ENCODE data around the gene DNAJB7. TPM values are rescaled to one million over a fixed set of nuclear protein-coding genes. Genes with fewer than 3 reads are reported as not detected.

Gene DNAJB7
- not detected in 2 replicates for total RNA-seq

DNA sequence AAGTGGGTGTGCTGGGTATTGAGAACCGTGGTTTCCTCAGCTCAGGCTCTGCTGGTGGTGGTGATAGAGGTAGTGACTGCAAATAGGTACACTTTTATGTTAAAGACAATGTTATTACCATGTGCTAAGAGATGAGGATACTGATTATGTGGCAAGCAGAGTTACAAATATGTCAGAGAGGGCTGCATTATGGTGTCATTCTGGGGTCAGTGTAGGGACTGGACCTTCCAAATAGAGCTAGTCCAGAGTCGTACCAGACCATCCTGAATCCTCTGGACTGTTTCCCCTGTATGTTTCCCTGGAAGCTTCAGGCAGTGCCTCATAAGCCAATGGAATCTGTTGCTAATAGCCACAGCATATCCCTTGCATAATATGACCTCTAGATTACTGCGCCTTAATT is at the start of gene DNAJB7:
TSS of gene DNAJB7 (minus strand) at position 101 of the 400 bp plus-strand sequence. CDS start 119 bp downstream, outside the sequence.

DNA sequence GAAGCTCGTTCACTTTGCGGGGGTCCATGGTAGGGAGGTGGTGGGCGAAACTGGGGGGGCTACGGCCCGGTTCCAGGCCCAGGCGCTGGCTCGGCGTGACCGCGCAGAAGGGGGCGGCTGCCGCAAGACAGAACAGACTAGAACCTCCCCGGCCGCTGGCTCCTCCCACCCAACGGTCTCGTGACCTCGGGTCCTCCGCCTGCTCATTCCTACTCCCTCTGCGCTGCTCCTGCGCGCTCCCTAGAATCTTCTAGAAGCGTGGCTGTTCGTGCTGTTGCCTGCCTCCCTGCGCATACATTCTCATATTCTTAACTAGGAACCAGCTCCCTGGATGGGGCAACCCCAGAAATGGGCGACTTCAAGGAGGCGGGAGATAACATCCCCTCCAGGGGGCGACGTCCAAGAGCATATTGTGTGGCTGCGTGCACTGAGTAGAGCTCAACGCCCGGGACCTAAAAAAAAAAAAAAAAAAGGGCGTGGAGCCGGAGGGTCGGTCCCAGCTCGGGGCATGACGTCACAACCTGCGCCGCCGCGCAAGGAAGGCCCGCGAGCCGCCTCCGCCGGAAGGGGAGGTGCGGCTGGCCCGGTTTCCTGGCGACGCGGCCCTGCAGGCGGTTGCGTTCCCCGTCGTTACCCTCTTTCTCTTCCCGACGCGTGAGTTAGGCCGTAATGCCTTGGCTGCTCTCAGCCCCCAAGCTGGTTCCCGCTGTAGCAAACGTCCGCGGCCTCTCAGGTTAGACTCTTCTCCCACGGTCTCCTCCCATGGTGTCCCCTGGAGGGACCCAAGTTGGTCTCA is 5.2 kb downstream of the DNAJB7 start, which contains the start of the genes ST13 and XPNPEP3:
TSS of gene ST13 (minus strand) at position 127 of the 796 bp plus-strand sequence. CDS start at position 28, 99 bp downstream.
TSS of gene XPNPEP3 (plus strand) at position 636 of the 796 bp plus-strand sequence. CDS start at position 670, 34 bp downstream.

DNA sequence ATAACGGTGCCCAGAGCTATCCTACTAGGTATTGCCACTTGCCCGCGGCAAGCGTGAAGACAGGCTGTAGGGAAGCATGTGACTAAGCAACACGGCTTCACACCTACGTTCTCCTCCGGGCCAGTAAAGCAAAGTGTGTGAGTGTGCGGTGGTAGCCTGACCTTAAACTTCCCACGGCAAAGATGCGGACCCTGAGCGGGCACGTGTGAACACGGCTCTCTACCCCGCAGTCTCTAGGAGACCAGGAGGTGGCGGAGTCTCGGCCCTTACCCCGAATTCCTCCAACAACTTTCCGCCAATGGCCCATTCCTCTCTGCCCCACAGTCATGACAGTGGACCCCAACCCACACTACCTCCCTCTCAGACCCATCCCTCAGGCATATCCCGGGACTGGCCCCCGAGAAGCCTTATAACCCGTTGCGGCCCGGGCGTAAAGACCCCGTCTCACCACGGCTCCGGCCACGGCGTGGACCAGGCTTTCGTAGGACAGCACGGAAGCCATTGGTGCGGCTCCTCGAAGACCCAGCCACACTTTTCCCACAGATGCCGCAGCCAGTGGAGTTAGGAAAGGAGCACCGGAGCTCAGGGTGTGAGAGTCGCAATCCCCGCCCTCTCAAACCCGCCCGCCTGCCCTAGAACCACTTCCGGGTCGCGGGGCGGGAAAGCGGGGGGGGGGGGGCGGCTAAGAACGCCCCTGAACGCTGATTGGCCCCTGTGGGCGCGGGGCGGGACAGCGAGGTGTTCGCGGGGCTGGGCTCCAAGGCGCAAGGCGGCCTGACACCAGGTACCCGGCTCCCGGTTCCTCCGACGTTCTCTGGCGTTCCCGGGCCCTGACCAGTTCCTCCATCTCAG is 42.9 kb downstream of the DNAJB7 start, which contains the start of gene SLC25A17:
TSS of gene SLC25A17 (minus strand) at position 600 of the 852 bp plus-strand sequence. CDS start at position 502, 98 bp downstream.

Other genes with a start within 250 kb of the DNAJB7 start
- gene MRTFA, start 225.4 kb downstream of the DNAJB7 start, total RNA-seq, result 14.8 and 15.5 TPM in 2 replicates
- 0.63 and 2.9 TPM in 2 replicates for gene MCHR1, start 182.6 kb downstream of the DNAJB7 start, total RNA-seq
- gene SLC25A17, start 42.8 kb downstream of the DNAJB7 start, total RNA-seq, result 11.8 and 12.3 TPM in 2 replicates
- gene ST13, start 5.5 kb downstream of the DNAJB7 start, total RNA-seq, result 298 and 472 TPM in 2 replicates
- gene XPNPEP3, start 5.0 kb downstream of the DNAJB7 start, total RNA-seq, result 6.4 and 8.5 TPM in 2 replicates
- 62.4 and 70.0 TPM in 2 replicates for gene RBX1, start 89.3 kb upstream of the DNAJB7 start, total RNA-seq
- gene EP300, start 230.5 kb upstream of the DNAJB7 start, total RNA-seq, result 22.7 and 32.5 TPM in 2 replicates

All from bronchial smooth muscle cell (primary cell).